K562 (cell line): Measurements from ENCODE around the gene CCNT1.

ENCODE experiments used
- ZC3H4 ChIP-seq: sonication (generic); formaldehyde crosslinking; IDR thresholded peaks from 2 replicates; pipeline ENCODE4 v1.9.0; 2021; ENCODE audit warnings: missing genetic modification reagents, borderline replicate concordance
- TF ChIP-seq, protein P1 (sequence below), 3 experiments: IDR thresholded peaks in 2 of 3; conservative IDR thresholded peaks in 1 of 3; 2 replicates each; pipeline ENCODE4 v1.5.1; 2011 to 2012; ENCODE audit warnings: low read length in 3 of 3, mild to moderate bottlenecking in 3 of 3, control low read depth in 2 of 3, improper control_type of control experiment in 1 of 3, inconsistent platforms in 1 of 3, low read depth in 1 of 3, mixed read lengths in 1 of 3, moderate library complexity in 1 of 3; ENCODE audit not compliant: insufficient read depth in 2 of 3

DNA sequence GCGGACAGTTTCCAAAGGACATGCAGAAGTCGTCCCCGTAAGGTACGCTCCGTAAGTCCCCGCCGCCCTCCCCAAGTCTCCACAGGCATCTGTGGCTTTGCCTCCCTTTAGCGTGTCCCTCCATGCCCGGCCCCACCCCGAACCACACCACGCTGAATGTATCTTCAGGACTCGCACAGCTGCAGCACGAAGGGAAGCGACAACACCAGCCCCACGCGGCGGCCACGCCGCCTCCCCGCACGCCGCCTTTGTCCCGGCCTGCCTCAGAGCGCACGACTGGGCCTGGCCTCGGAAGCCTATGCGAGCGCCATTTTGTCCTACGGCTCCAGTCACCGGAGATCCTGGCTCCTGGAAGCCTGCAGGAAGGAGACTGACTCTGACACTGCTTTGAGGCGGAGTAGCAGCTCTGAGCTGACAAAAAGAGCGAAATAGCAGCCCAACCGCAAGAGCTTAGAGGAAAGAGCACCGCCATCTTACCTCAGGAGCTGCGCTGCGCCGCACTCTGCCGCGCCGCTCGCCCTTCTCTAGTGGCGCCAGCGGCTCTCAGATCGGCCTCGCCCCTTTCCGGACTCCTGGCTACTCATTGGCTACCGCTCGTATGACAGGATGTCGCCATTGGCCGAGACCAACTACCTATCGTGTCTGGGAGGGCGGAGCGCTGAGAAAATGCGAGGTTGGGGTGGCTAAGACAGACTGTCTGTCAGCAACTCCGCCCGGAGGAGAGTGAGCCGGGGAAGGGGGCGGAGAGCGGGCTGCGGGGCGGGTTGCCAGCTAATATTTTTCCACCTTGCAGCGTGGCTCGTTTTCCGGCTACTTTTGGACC, 34.6 kb downstream of the CCNT1 start, which contains the start of gene KANSL2:
- TF ChIP-seq, protein P1, sequence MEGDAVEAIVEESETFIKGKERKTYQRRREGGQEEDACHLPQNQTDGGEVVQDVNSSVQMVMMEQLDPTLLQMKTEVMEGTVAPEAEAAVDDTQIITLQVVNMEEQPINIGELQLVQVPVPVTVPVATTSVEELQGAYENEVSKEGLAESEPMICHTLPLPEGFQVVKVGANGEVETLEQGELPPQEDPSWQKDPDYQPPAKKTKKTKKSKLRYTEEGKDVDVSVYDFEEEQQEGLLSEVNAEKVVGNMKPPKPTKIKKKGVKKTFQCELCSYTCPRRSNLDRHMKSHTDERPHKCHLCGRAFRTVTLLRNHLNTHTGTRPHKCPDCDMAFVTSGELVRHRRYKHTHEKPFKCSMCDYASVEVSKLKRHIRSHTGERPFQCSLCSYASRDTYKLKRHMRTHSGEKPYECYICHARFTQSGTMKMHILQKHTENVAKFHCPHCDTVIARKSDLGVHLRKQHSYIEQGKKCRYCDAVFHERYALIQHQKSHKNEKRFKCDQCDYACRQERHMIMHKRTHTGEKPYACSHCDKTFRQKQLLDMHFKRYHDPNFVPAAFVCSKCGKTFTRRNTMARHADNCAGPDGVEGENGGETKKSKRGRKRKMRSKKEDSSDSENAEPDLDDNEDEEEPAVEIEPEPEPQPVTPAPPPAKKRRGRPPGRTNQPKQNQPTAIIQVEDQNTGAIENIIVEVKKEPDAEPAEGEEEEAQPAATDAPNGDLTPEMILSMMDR (IDR thresholded peaks at IDR 0.05 in 2 of 3, conservative IDR thresholded peaks at IDR 0.05 in 1 of 3; ENCODE audit: insufficient read depth in 2 of 3, low read depth in 1 of 3, low read length in 3 of 3) = no peak
- TF ChIP-seq ZC3H4 = no peak; the same call in 1 of the 2 replicates
